HG03097 (cell line): ENCODE results near the gene SUB1.

ENCODE experiments used
- ATAC-seq: cut with Tn5 transposase; IDR thresholded peaks from one replicate; pipeline ENCODE4 v1.9.1; 2021; ENCODE audit not compliant: unreplicated experiment, low FRiP score

Gene SUB1

DNA sequence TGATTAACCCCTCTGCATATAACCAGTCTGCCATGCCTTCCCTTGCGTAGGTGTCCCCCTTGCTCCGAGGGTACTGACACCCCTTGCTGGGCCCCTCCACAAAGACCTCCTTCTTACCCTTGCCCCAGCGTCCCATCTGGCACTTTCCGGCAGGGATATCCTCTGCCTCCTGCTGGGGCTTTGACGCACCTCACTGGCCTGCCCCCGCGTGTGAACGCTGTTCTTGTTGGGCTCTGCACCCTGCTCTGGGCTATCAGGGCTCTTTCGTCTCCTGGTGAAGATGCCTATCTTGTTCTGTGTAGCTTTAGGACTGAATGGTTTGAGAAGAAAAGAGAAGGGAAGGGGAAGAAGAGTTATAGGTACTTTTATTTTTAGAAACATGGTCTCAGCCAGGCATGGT is 53.0 kb downstream of the SUB1 start:
- ATAC-seq: no peak

- ATAC-seq: no peak
Measured at GRCh38 chr5:32639943-32640342, 54.6 kb downstream of the SUB1 start.

DNA sequence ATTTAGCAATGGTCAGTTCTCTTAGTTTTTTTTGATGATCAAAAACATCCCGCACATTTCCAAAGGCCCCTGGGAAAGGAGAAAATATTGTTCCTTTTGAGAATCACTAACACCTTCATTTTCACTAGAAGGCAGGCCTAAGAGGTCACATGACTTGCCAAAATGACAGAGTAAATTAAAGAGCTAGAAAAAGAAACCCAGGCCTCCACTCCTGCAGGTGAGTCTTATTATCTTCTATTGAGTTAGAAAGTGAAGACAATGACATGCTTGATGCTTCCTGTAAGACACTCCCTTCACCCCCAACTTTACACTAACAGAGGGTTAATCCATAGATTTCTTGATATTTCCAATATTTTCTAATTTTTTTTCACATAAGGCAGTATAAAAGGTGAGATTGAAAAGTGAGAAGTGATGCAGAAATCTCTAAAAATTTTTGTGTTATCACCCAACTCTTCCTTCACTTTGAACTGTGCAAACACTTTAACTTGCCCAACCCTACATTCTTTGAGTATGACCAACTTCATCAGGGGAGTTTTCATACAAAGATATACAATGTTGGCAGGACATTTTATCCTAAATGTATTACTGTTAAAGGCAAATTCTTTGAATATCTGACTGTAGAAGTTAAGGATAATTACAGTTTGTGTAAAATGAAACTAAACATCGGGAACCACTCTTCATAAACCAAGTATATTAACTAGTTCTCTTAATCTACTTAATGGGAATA is 57.1 kb downstream of the SUB1 start:
- ATAC-seq: no peak

- ATAC-seq: no peak
Measured at GRCh38 chr5:32645246-32645645, 59.9 kb downstream of the SUB1 start.

DNA sequence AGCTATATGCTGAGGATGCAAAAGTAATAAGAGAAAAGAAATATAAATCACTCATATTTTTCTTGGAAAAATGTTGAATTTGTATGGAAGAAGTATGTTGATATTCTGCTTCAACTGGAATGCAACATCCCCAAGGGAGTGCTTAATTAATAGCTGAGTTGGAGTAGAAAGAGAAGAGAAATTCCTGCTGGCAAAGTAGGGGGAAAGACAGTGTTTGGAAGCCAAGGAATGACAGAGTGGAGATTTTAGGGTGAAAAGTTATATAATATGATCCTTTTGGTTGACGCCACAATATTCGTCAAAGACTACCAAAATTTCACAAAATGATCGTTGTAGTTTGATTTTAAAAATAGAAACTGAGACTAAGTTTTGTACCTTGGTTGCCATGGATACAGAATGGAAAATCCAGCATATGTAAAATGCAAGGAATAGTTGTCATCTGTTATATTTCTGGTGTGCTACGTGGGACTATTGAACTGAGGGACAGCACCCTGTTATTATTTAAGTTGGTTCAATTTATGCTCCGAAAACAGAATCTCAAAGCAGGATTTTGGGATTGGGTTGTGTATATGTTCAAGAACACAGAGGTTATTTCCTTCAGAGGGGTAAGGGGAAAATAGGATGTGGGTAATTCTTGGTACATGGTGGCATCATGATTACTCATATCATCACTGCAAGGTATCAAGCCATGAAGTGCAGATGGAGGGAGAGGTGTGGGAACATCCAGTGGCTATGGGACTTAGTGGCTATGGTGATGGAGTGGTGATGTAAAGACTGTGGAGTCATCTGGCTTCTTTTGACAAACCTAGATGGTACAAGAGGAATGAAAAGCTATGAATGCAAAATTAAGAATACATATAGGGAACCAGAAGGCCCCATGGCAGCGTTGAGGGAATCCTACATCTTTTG is 61.0 kb downstream of the SUB1 start:
- no peak for ATAC-seq

- ATAC-seq: no peak
Measured at GRCh38 chr5:32651088-32651487, 65.7 kb downstream of the SUB1 start.

- ATAC-seq: no peak
Measured at GRCh38 chr5:32651638-32652037, 66.3 kb downstream of the SUB1 start.
